Measurements from ENCODE around the gene VWA1. TPM values are rescaled to one million over a fixed set of nuclear protein-coding genes. Genes with fewer than 3 reads are reported as not detected.
A peak's percentile ranks its signal among the peaks of the same experiment; 100 is the strongest.
"Not testable (repeated sequence)": the region's sequence is repeated elsewhere in the genome, so short reads cannot be mapped to it uniquely, and the experiment has no call there.

Gene VWA1
- total RNA-seq, 5 donors from 2014 or later (not counting 1 experiment from before 2014, with no cell fraction given), result 0.15 to 0.54 (median 0.26) TPM; not detected in 2

GRCh38 chr1:1456683-1457255 lies 21.3 kb downstream of the VWA1 start:
- H3K27ac ChIP-seq (ENCODE audit: low read length); H3K4me1 Mint-ChIP-seq; H3K36me3 ChIP-seq (ENCODE audit: control insufficient read depth in 2 of 2, extremely low read depth in 1 of 2, insufficient read depth in 1 of 2, low read length in 1 of 2); DNase-seq; H3K9me3 Mint-ChIP-seq; CTCF ChIA-PET; H3K27me3 Mint-ChIP-seq; H3K4me1 ChIP-seq (ENCODE audit: control insufficient read depth in 1 of 2, extremely low read depth in 1 of 2, insufficient read depth in 2 of 2, low read length in 2 of 2); POLR2A ChIA-PET; H3K4me3 Mint-ChIP-seq; H3K4me3 ChIP-seq (ENCODE audit: control insufficient read depth in 1 of 2, extremely low read depth in 1 of 2, low read length in 1 of 2); H3K27ac Mint-ChIP-seq; H3K9me3 ChIP-seq; ATAC-seq (replicated peaks in 1 of 4); H3K36me3 Mint-ChIP-seq: not testable (repeated sequence)
- peaks cover 0 to 28% of the 10 kb centered on the region in 2 experiments for H3K27me3 ChIP-seq (replicated peaks in 1 of 2; ENCODE audit: control insufficient read depth in 2 of 2, extremely low read depth in 1 of 2, insufficient read depth in 2 of 2, low read length in 1 of 2)
- WGBS (ENCODE audit: insufficient coverage), result 69% methylated on average over 9 of the region's 22 CpGs

GRCh38 chr1:1459156-1459555 lies 23.7 kb downstream of the VWA1 start:
- ATAC-seq (replicated peaks in 1 of 4); POLR2A ChIA-PET; H3K27ac Mint-ChIP-seq; DNase-seq; H3K4me3 Mint-ChIP-seq; H3K9me3 Mint-ChIP-seq; H3K36me3 ChIP-seq (ENCODE audit: control insufficient read depth in 2 of 2, extremely low read depth in 1 of 2, insufficient read depth in 1 of 2, low read length in 1 of 2); H3K9me3 ChIP-seq; H3K4me1 Mint-ChIP-seq; CTCF ChIA-PET; H3K36me3 Mint-ChIP-seq; H3K27me3 Mint-ChIP-seq; H3K27ac ChIP-seq (ENCODE audit: low read length); H3K4me3 ChIP-seq (ENCODE audit: control insufficient read depth in 1 of 2, extremely low read depth in 1 of 2, low read length in 1 of 2); H3K4me1 ChIP-seq (ENCODE audit: control insufficient read depth in 1 of 2, extremely low read depth in 1 of 2, insufficient read depth in 2 of 2, low read length in 2 of 2): not testable (repeated sequence)
- peaks cover 0 to 35% of the 10 kb centered on the region in 2 experiments for H3K27me3 ChIP-seq (replicated peaks in 1 of 2; ENCODE audit: control insufficient read depth in 2 of 2, extremely low read depth in 1 of 2, insufficient read depth in 2 of 2, low read length in 1 of 2)
- 87% methylated on average over 5 of the region's 19 CpGs for WGBS (ENCODE audit: insufficient coverage)

- WGBS (ENCODE audit: insufficient coverage), result 82% methylated on average over 9 of the region's 14 CpGs
- DNase-seq; CTCF ChIA-PET; H3K36me3 Mint-ChIP-seq; H3K4me1 Mint-ChIP-seq; H3K27ac ChIP-seq (ENCODE audit: low read length); H3K27ac Mint-ChIP-seq; H3K4me3 Mint-ChIP-seq; ATAC-seq (replicated peaks in 1 of 4); H3K9me3 ChIP-seq; H3K27me3 Mint-ChIP-seq; H3K4me3 ChIP-seq (ENCODE audit: control insufficient read depth in 1 of 2, extremely low read depth in 1 of 2, low read length in 1 of 2); H3K36me3 ChIP-seq (ENCODE audit: control insufficient read depth in 2 of 2, extremely low read depth in 1 of 2, insufficient read depth in 1 of 2, low read length in 1 of 2); H3K4me1 ChIP-seq (ENCODE audit: control insufficient read depth in 1 of 2, extremely low read depth in 1 of 2, insufficient read depth in 2 of 2, low read length in 2 of 2); POLR2A ChIA-PET; H3K9me3 Mint-ChIP-seq: not testable (repeated sequence)
- H3K27me3 ChIP-seq (replicated peaks in 1 of 2; ENCODE audit: control insufficient read depth in 2 of 2, extremely low read depth in 1 of 2, insufficient read depth in 2 of 2, low read length in 1 of 2), result peaks cover 0 to 35% of the 10 kb centered on the region in 2 experiments
Observed at GRCh38 chr1:1459711-1460110, 24.2 kb downstream of the VWA1 start.

- no peaks in the 10 kb centered on the region for H3K9me3 ChIP-seq
- Mint-ChIP-seq H3K4me3 (no peak overlapping the region), H3K36me3 (no peaks in the 10 kb centered on the region), H3K9me3 (no peaks in the 10 kb centered on the region), H3K27ac (no peak overlapping the region), H3K4me1 (no peaks in the 10 kb centered on the region), H3K27me3 (peaks cover 0 to 6% of the 10 kb centered on the region in 2 donors)
- DNase-seq (no peak), ATAC-seq (replicated peaks in 1 of 4) (no peak)
- H3K27ac ChIP-seq (ENCODE audit: low read length), result no peak overlapping the region
- ChIA-PET CTCF (no interaction called here), POLR2A (no interaction called here)
- 50% methylated on average over 26 of the region's 27 CpGs for WGBS (ENCODE audit: insufficient coverage)
- no peaks in the 10 kb centered on the region for H3K36me3 ChIP-seq (ENCODE audit: control insufficient read depth in 2 of 2, extremely low read depth in 1 of 2, insufficient read depth in 1 of 2, low read length in 1 of 2)
- H3K27me3 ChIP-seq (replicated peaks in 1 of 2; ENCODE audit: control insufficient read depth in 2 of 2, extremely low read depth in 1 of 2, insufficient read depth in 2 of 2, low read length in 1 of 2), result peaks cover 0 to 38% of the 10 kb centered on the region in 2 experiments
- no peak overlapping the region for H3K4me3 ChIP-seq (ENCODE audit: control insufficient read depth in 1 of 2, extremely low read depth in 1 of 2, low read length in 1 of 2)
- no peaks in the 10 kb centered on the region for H3K4me1 ChIP-seq (ENCODE audit: control insufficient read depth in 1 of 2, extremely low read depth in 1 of 2, insufficient read depth in 2 of 2, low read length in 2 of 2)
Observed at GRCh38 chr1:1460540-1461130, 25.1 kb downstream of the VWA1 start.

GRCh38 chr1:1461721-1462317 lies 26.3 kb downstream of the VWA1 start:
- H3K4me1 ChIP-seq (ENCODE audit: control insufficient read depth in 1 of 2, extremely low read depth in 1 of 2, insufficient read depth in 2 of 2, low read length in 2 of 2), result no peaks in the 10 kb centered on the region
- peaks cover 0 to 8% of the 10 kb centered on the region in 2 donors for H3K27me3 Mint-ChIP-seq
- H3K27ac ChIP-seq (ENCODE audit: low read length), result peak overlapping the region; percentile 18
- 60% methylated on average over 14 of the region's 18 CpGs for WGBS (ENCODE audit: insufficient coverage)
- H3K9me3 ChIP-seq, result no peaks in the 10 kb centered on the region
- no peak overlapping the region for H3K27ac Mint-ChIP-seq
- ATAC-seq (replicated peaks in 1 of 4), result no peak
- POLR2A ChIA-PET, result no interaction called here
- H3K36me3 Mint-ChIP-seq, result no peaks in the 10 kb centered on the region
- CTCF ChIA-PET, result no interaction called here
- DNase-seq, result no peak
- no peaks in the 10 kb centered on the region for H3K4me1 Mint-ChIP-seq
- H3K9me3 Mint-ChIP-seq, result no peaks in the 10 kb centered on the region
- H3K27me3 ChIP-seq (replicated peaks in 1 of 2; ENCODE audit: control insufficient read depth in 2 of 2, extremely low read depth in 1 of 2, insufficient read depth in 2 of 2, low read length in 1 of 2), result peaks cover 0 to 38% of the 10 kb centered on the region in 2 experiments
- no peaks in the 10 kb centered on the region for H3K36me3 ChIP-seq (ENCODE audit: control insufficient read depth in 2 of 2, extremely low read depth in 1 of 2, insufficient read depth in 1 of 2, low read length in 1 of 2)
- H3K4me3 Mint-ChIP-seq, result peak overlapping the region in 1 of 3 donors; percentile 62
- H3K4me3 ChIP-seq (ENCODE audit: control insufficient read depth in 1 of 2, extremely low read depth in 1 of 2, low read length in 1 of 2), result no peak overlapping the region

GRCh38 chr1:1462318-1462966 lies 27.0 kb downstream of the VWA1 start:
- peak overlapping the region; percentile 18 for H3K27ac ChIP-seq (ENCODE audit: low read length)
- ATAC-seq (replicated peaks in 1 of 4), result peak; percentile 54 to 71 (median 64)
- no peaks in the 10 kb centered on the region for H3K36me3 Mint-ChIP-seq
- no peaks in the 10 kb centered on the region for H3K36me3 ChIP-seq (ENCODE audit: control insufficient read depth in 2 of 2, extremely low read depth in 1 of 2, insufficient read depth in 1 of 2, low read length in 1 of 2)
- H3K4me3 Mint-ChIP-seq, result peak overlapping the region; percentile 43 to 62 (median 51)
- no peaks in the 10 kb centered on the region for H3K9me3 Mint-ChIP-seq
- peaks cover 0 to 8% of the 10 kb centered on the region in 2 donors for H3K27me3 Mint-ChIP-seq
- H3K9me3 ChIP-seq, result no peaks in the 10 kb centered on the region
- H3K4me1 Mint-ChIP-seq, result no peaks in the 10 kb centered on the region
- peak overlapping the region in 1 of 2 donors; percentile 58 for H3K27ac Mint-ChIP-seq
- CTCF ChIA-PET, result no interaction called here
- H3K4me1 ChIP-seq (ENCODE audit: control insufficient read depth in 1 of 2, extremely low read depth in 1 of 2, insufficient read depth in 2 of 2, low read length in 2 of 2), result no peaks in the 10 kb centered on the region
- peaks cover 0 to 38% of the 10 kb centered on the region in 2 experiments for H3K27me3 ChIP-seq (replicated peaks in 1 of 2; ENCODE audit: control insufficient read depth in 2 of 2, extremely low read depth in 1 of 2, insufficient read depth in 2 of 2, low read length in 1 of 2)
- H3K4me3 ChIP-seq (ENCODE audit: control insufficient read depth in 1 of 2, extremely low read depth in 1 of 2, low read length in 1 of 2), result no peak overlapping the region
- 69% methylated on average over 25 of the region's 26 CpGs for WGBS (ENCODE audit: insufficient coverage)
- POLR2A ChIA-PET, result no interaction called here
- peak in 1 of 35 experiments; percentile 15 for DNase-seq
